Hepatocyte (in vitro differentiated cells): ENCODE measurements around the gene TANC1.

Experiments
- EZH2 ChIP-seq: fragments of 200-600 bp; sonication (generic); IDR thresholded peaks from 2 replicates; pipeline ENCODE4 v1.6.1; 2016; ENCODE audit warnings: antibody characterized with exemption, mild to moderate bottlenecking, borderline replicate concordance
- EZH2phosphoT487 ChIP-seq: fragments of 200-600 bp; sonication (generic); IDR thresholded peaks from one replicate; pipeline ENCODE4 v1.6.1; 2018; ENCODE audit warnings: antibody characterized with exemption, mild to moderate bottlenecking, low read depth, moderate library complexity; ENCODE audit not compliant: unreplicated experiment, severe bottlenecking
- TF ChIP-seq, protein P1 (sequence below): fragments of 200-600 bp; sonication (generic); IDR thresholded peaks from 2 replicates; pipeline ENCODE4 v1.5.1; 2016; ENCODE audit warnings: antibody characterized with exemption, mild to moderate bottlenecking; ENCODE audit not compliant: poor library complexity

DNA sequence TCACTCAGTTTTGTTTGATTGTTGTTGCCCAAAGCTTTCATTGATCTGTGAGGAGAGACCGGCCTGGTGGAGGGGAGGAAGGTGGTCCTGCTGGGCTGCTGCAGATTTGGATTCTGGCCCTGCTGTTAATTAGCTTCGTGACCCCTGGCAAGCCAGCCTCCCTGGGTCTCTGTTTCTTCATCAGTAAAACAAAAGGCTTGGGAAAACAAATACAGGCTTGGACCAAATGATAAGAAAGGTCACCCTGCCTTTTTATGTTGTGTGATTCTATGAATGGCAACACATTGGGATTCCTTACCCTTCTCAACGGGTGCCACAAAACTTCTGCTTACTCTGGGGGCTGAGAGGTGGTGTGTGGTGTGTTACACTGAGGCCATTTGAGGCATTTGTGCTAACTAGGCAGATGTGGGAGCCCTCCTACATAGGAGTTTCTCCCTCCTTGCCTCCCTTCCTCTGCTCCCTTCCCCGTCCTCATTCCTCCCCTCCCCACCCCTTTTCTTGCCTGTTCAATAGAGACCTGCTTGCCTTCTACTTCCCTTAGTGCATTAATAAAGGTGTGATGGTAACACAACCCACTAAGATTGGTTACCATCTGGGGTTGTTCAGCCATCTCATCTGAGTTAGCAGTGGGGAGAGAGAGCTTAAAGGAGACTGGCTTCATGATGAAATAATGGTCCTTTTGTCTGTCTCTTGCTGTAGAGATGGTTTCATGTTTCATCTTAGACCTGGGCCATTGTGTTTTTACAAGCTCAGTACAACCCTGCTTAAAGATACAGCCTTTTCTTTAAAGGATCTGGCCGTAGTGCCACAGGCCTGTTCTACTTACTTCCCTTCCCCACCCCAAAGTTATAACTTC is 96.2 kb downstream of the TANC1 start:
- TF ChIP-seq EZH2 (no peak), EZH2phosphoT487 (no peak)
- TF ChIP-seq, protein P1, sequence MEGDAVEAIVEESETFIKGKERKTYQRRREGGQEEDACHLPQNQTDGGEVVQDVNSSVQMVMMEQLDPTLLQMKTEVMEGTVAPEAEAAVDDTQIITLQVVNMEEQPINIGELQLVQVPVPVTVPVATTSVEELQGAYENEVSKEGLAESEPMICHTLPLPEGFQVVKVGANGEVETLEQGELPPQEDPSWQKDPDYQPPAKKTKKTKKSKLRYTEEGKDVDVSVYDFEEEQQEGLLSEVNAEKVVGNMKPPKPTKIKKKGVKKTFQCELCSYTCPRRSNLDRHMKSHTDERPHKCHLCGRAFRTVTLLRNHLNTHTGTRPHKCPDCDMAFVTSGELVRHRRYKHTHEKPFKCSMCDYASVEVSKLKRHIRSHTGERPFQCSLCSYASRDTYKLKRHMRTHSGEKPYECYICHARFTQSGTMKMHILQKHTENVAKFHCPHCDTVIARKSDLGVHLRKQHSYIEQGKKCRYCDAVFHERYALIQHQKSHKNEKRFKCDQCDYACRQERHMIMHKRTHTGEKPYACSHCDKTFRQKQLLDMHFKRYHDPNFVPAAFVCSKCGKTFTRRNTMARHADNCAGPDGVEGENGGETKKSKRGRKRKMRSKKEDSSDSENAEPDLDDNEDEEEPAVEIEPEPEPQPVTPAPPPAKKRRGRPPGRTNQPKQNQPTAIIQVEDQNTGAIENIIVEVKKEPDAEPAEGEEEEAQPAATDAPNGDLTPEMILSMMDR: no peak
